Ishikawa (cell line): ENCODE data around the gene PRKN.

ENCODE experiments used
- CEBPB ChIP-seq: IDR thresholded peaks from 2 replicates; pipeline ENCODE4 v1.6.1; 2012
- CREB1 ChIP-seq: IDR thresholded peaks from 2 replicates; pipeline ENCODE4 v1.6.1; 2012; ENCODE audit warnings: low read depth
- EGR1 ChIP-seq: IDR thresholded peaks from 2 replicates; pipeline ENCODE4 v1.6.1; 2012
- EP300 ChIP-seq: IDR thresholded peaks from 2 replicates; pipeline ENCODE4 v1.6.1; 2012; ENCODE audit warnings: borderline replicate concordance
- FOXM1 ChIP-seq: IDR thresholded peaks from 2 replicates; pipeline ENCODE4 v1.6.1; 2012; ENCODE audit warnings: low read depth, borderline replicate concordance
- NFIC ChIP-seq: IDR thresholded peaks from 2 replicates; pipeline ENCODE4 v1.6.1; 2012
- RAD21 ChIP-seq: IDR thresholded peaks from 2 replicates; pipeline ENCODE4 v1.6.1; 2012; ENCODE audit warnings: low read depth
- REST ChIP-seq: IDR thresholded peaks from 2 replicates; pipeline ENCODE4 v1.6.1; 2012; ENCODE audit warnings: low read depth, mild to moderate bottlenecking
- TAF1 ChIP-seq: IDR thresholded peaks from 2 replicates; pipeline ENCODE4 v1.6.1; 2012; ENCODE audit warnings: low read depth, mild to moderate bottlenecking
- TCF12 ChIP-seq: IDR thresholded peaks from 2 replicates; pipeline ENCODE4 v1.6.1; 2012; ENCODE audit warnings: low read depth
- TEAD4 ChIP-seq: IDR thresholded peaks from 2 replicates; pipeline ENCODE4 v1.6.1; 2012
- YY1 ChIP-seq: IDR thresholded peaks from 2 replicates; pipeline ENCODE4 v1.6.1; 2012; ENCODE audit warnings: low read depth
- ZBTB7A ChIP-seq: IDR thresholded peaks from 2 replicates; pipeline ENCODE4 v1.6.1; 2012; ENCODE audit warnings: low read depth
- TF ChIP-seq, protein P1 (sequence below): IDR thresholded peaks from 2 replicates; pipeline ENCODE4 v1.6.1; 2012
- TF ChIP-seq, protein P2 (sequence below): IDR thresholded peaks from 2 replicates; pipeline ENCODE4 v1.6.1; 2012

PRKN gene

GRCh38 chr6:162372106-162372505 is 355.5 kb downstream of the PRKN start:
- TF ChIP-seq FOXM1 (no peak), ZBTB7A (no peak), CREB1 (no peak), REST (no peak), EP300 (no peak), CEBPB (no peak), YY1 (no peak)
- TF ChIP-seq, protein P1, sequence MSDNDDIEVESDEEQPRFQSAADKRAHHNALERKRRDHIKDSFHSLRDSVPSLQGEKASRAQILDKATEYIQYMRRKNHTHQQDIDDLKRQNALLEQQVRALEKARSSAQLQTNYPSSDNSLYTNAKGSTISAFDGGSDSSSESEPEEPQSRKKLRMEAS = no peak
- TF ChIP-seq, protein P2, sequence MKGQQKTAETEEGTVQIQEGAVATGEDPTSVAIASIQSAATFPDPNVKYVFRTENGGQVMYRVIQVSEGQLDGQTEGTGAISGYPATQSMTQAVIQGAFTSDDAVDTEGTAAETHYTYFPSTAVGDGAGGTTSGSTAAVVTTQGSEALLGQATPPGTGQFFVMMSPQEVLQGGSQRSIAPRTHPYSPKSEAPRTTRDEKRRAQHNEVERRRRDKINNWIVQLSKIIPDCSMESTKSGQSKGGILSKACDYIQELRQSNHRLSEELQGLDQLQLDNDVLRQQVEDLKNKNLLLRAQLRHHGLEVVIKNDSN = no peak

- no peak for TF ChIP-seq ZBTB7A
- TF ChIP-seq CREB1 = no peak
- TF ChIP-seq EP300 = no peak
- no peak for TF ChIP-seq CEBPB
- no peak for TF ChIP-seq NFIC
Observed at GRCh38 chr6:162371121-162371520, 356.4 kb downstream of the PRKN start.

DNA sequence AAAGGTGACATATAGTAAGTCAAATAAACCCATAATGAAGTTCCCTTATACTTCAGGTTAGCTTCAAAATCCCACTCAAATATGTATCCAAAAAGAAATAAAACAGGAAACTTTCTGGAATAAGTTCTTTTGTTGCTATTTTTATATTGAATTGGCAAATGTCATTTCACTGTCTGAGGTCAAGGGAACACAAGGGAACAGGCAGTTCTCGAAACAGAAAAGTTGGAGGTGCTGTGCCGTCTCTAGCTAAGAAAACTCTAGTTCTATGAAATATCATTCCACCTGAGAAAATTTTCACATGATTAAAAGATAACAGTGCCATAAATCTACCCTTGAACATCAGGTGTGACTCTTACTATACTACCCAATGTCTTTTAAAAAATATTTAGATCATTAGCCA is 358.5 kb downstream of the PRKN start:
- no peak for TF ChIP-seq CEBPB
- no peak for TF ChIP-seq CREB1
- no peak for TF ChIP-seq REST
- TF ChIP-seq FOXM1 = no peak
- no peak for TF ChIP-seq ZBTB7A
- no peak for TF ChIP-seq RAD21
- TF ChIP-seq, protein P1 = no peak
- no peak for TF ChIP-seq TAF1
- no peak for TF ChIP-seq TEAD4
- no peak for TF ChIP-seq YY1
- TF ChIP-seq EGR1 = no peak
- no peak for TF ChIP-seq TCF12
- TF ChIP-seq EP300 = no peak
- TF ChIP-seq, protein P2 = no peak
- no peak for TF ChIP-seq NFIC

GRCh38 chr6:162364488-162364887 is 363.1 kb downstream of the PRKN start:
- no peak for TF ChIP-seq TCF12
- TF ChIP-seq YY1 = no peak
- no peak for TF ChIP-seq TEAD4
- TF ChIP-seq, protein P1 = no peak
- TF ChIP-seq CEBPB = no peak
- TF ChIP-seq NFIC = no peak
- no peak for TF ChIP-seq EP300
- TF ChIP-seq FOXM1 = no peak
- TF ChIP-seq, protein P2 = no peak
- TF ChIP-seq CREB1 = no peak

DNA sequence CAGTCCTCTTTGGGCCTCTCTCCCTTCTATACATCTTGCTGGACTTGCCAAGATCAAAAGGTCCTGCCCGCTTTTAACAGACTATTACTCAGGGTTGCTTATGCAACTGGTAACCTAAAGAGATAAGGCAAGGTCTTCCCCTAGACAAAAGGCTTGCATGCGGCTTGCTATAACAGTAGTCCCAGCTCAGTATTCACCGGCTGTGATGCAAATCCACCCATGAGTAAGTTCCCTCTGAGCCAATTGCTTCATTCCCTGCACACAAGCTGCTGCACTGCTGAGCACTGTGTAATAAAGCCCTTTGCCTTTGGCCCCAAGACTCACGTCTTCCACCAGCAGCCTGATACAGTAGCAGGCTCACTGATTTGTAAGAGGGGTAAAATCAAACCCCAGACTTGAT is 363.8 kb downstream of the PRKN start:
- no peak for TF ChIP-seq CREB1
- no peak for TF ChIP-seq FOXM1

DNA sequence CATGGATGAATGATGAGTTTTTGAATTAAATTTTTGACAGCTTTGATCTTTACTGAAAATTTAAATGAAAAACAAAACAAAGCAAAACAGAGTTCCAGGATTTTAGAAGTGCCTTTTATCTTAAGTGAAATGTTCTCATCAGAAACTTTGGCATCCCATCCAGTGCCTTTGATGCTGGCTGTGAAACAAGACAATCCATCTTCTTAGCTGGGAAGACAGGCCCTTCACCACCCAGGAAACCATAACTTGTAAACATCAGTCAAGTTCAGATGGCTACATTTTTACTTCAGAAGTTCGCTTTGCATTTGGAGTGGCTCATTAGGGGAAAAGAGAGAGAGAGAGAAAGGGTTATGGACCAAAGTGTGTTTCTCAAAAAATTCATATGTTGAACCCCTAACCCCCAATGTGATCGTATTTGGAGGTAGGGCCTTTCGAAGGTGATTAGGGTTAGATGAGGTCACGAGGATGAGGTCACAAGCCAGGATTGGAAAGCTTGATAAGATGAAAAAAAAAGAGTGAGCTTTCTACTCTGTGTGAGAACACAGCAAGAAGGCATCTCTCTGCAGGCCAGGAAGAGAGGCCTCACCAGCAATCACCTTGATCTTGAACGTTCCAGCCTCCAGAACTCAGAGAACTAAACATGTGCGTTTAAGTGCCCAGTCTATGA is 366.5 kb downstream of the PRKN start:
- TF ChIP-seq EP300 (no peak), TEAD4 (no peak), EGR1 (no peak), TAF1 (no peak), ZBTB7A (no peak), RAD21 (no peak)
- TF ChIP-seq, protein P2 = no peak
